ENCODE results near the gene SLIT3.

Gene SLIT3

GRCh38 chr5:169300468-169301385 lies at the start of gene SLIT3:
Gene SLIT3, minus strand, starts transcription at chr5:169301139. Its CDS starts 430 bp downstream, at chr5:169300709.
- DNase-seq = no peak

GRCh38 chr5:169350016-169350415 lies 49.1 kb upstream of the SLIT3 start:
- no peak for DNase-seq

- DNase-seq = no peak
Measured at GRCh38 chr5:169347786-169348185, 46.8 kb upstream of the SLIT3 start.

- DNase-seq = no peak
Measured at GRCh38 chr5:169344629-169345028, 43.7 kb upstream of the SLIT3 start.

GRCh38 chr5:169343766-169344165 lies 42.8 kb upstream of the SLIT3 start:
- no peak for DNase-seq

- no peak for DNase-seq
Measured at GRCh38 chr5:169341556-169341955, 40.6 kb upstream of the SLIT3 start.

- DNase-seq = no peak
Measured at GRCh38 chr5:169339869-169340268, 38.9 kb upstream of the SLIT3 start.

GRCh38 chr5:169336242-169336641 lies 35.3 kb upstream of the SLIT3 start:
- DNase-seq = no peak

GRCh38 chr5:169335806-169336205 lies 34.9 kb upstream of the SLIT3 start:
- no peak for DNase-seq

- no peak for DNase-seq
Measured at GRCh38 chr5:169333518-169333917, 32.6 kb upstream of the SLIT3 start.

GRCh38 chr5:169331292-169331852 lies 30.4 kb upstream of the SLIT3 start:
- DNase-seq = no peak

GRCh38 chr5:169328401-169328800 lies 27.5 kb upstream of the SLIT3 start:
- no peak for DNase-seq

- DNase-seq = no peak
Measured at GRCh38 chr5:169325273-169325672, 24.3 kb upstream of the SLIT3 start.

- no peak for DNase-seq
Measured at GRCh38 chr5:169318556-169318955, 17.6 kb upstream of the SLIT3 start.

GRCh38 chr5:169307646-169308045 lies 6.7 kb upstream of the SLIT3 start:
- DNase-seq = no peak

- no peak for DNase-seq
Measured at GRCh38 chr5:169305366-169305765, 4.4 kb upstream of the SLIT3 start.

GRCh38 chr5:169304175-169304574 lies 3.2 kb upstream of the SLIT3 start:
- no peak for DNase-seq

- DNase-seq = no peak
Measured at GRCh38 chr5:169303119-169303515, 2.2 kb upstream of the SLIT3 start.

GRCh38 chr5:169302491-169303118 lies 1.7 kb upstream of the SLIT3 start:
- peak; percentile 32 for DNase-seq

GRCh38 chr5:169301986-169302385 lies 1.0 kb upstream of the SLIT3 start:
- DNase-seq = no peak

GRCh38 chr5:169301386-169301934 lies 521 bp upstream of the SLIT3 start:
- DNase-seq = no peak

- DNase-seq = no peak
Measured at GRCh38 chr5:169299663-169300467, 1.1 kb downstream of the SLIT3 start.

- DNase-seq = no peak
Measured at GRCh38 chr5:169299191-169299662, 1.7 kb downstream of the SLIT3 start.
